HUES48 (cell line): ENCODE data around the gene NHP2.

Source experiments
- H3K27ac ChIP-seq: one replicate; pipeline ENCODE4 v1.7.0; 2013; ENCODE audit warnings: low read depth, low read length, inconsistent platforms
- H3K27me3 ChIP-seq: 2 replicates; pipeline ENCODE4 v1.6.1; 2013; ENCODE audit warnings: mild to moderate bottlenecking, low read length; ENCODE audit not compliant: control insufficient read depth, insufficient read depth
- H3K36me3 ChIP-seq: 2 replicates; pipeline ENCODE4 v1.6.1; 2013; ENCODE audit warnings: low read length; ENCODE audit not compliant: control insufficient read depth, insufficient read depth
- H3K4me1 ChIP-seq: 2 replicates; pipeline ENCODE4 v1.6.1; 2013; ENCODE audit warnings: mild to moderate bottlenecking, low read length; ENCODE audit not compliant: control insufficient read depth, insufficient read depth
- H3K4me3 ChIP-seq: 2 replicates; pipeline ENCODE4 v1.5.1; 2013; ENCODE audit warnings: mild to moderate bottlenecking, low read depth, low read length
- H3K9ac ChIP-seq: 2 replicates; pipeline ENCODE4 v1.6.1; 2013; ENCODE audit warnings: mild to moderate bottlenecking, low read depth, low read length, moderate library complexity
- H3K9me3 ChIP-seq: 2 replicates; pipeline ENCODE4 v1.6.1; 2013; ENCODE audit warnings: low read length; ENCODE audit not compliant: control insufficient read depth, insufficient read depth

The NHP2 gene

GRCh38 chr5:178174456-178174855, 20.8 kb upstream of the NHP2 start:
- Histone ChIP-seq H3K36me3 (no peaks in the 10 kb centered on the region), H3K27me3 (no peaks in the 10 kb centered on the region), H3K9me3 (no peaks in the 10 kb centered on the region), H3K4me1 (peaks cover 16% of the 10 kb centered on the region), H3K27ac (no peak overlapping the region), H3K4me3 (no peak overlapping the region), H3K9ac (no peak overlapping the region)

DNA sequence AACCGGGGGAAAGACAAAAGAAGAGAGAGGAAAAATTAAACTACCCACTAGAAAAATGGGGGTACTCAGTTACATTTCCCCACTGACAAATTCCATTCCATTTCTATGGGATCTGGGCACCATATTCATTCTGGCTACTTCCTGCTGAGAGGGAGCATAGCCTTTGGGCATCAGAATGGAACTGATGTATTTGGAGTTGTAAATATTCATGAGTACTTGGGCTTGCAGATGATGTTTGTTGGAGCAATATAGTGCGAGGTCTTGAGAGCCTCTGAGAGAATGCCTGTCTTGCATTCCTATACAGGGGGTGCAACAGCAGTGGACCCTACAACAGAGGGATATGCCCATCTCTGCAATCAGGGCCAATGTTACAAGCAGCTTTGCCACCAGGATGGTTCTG, 16.8 kb upstream of the NHP2 start:
- no peaks in the 10 kb centered on the region for H3K27me3 ChIP-seq
- H3K4me3 ChIP-seq = no peak overlapping the region
- H3K27ac ChIP-seq = no peak overlapping the region
- H3K9ac ChIP-seq = no peak overlapping the region
- H3K4me1 ChIP-seq = peaks cover 5% of the 10 kb centered on the region; the same call in 1 of the 2 replicates
- no peaks in the 10 kb centered on the region for H3K9me3 ChIP-seq
- no peaks in the 10 kb centered on the region for H3K36me3 ChIP-seq

GRCh38 chr5:178165581-178165980, 11.9 kb upstream of the NHP2 start:
- no peak overlapping the region for H3K4me3 ChIP-seq
- H3K27me3 ChIP-seq = no peaks in the 10 kb centered on the region; the same call in 1 of the 2 replicates
- H3K36me3 ChIP-seq = no peaks in the 10 kb centered on the region
- no peak overlapping the region for H3K9ac ChIP-seq
- no peaks in the 10 kb centered on the region for H3K9me3 ChIP-seq
- peaks cover 4% of the 10 kb centered on the region; the same call in 1 of the 2 replicates for H3K4me1 ChIP-seq
- H3K27ac ChIP-seq = no peak overlapping the region

DNA sequence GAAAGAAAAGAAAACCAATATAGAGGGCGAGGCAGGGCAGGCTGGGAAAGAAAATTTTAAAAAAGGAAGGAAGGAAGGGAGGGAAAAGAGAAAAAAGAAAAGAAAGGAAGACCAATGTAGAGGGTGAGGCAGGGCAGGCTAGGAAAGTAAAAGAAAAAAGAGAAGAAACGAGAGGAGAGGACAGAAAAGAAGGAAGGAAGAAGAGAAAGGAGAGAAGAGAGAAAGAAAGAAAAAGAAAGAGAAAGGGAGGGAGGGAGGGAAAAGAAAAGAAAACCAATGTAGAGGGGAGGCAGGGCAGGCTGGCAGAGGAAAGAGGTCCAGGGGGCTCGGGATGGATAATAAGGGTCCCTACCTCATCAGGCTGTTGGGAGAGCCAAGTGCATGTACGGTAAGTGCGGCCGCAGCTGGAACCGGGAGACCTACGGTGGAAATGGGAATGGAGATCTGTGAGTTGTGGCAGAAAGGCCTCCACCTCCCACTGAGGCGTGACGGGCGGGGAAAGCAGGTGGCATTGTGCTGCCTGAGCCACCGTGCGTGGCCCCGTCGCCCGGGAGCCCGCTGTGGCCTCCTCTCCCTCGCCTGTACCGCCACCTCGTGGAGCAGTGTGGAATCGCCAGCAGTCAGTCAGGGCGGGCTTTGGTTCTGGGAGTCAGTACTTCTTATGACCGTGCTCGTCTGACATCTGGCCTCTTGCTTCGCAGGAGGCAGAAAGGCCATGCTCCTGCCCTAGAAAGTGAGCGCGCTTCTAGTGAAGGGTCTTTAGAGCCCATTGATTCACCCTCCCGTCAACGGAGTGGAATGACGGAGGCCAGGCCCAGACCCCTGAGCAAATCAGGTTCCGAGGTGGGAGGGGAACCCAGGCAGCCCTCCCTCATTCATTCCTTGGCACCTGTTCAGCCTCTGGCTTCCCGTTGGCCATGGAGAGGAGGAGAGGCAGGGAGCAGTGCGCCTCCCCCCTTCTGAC, 10.4 kb upstream of the NHP2 start:
- Histone ChIP-seq H3K36me3 (no peaks in the 10 kb centered on the region), H3K9ac (no peak overlapping the region), H3K27ac (no peak overlapping the region), H3K4me1 (no peaks in the 10 kb centered on the region; the same call in 1 of the 2 replicates), H3K9me3 (no peaks in the 10 kb centered on the region), H3K27me3 (no peaks in the 10 kb centered on the region; the same call in 1 of the 2 replicates), H3K4me3 (peak overlapping the region; percentile 46)

DNA sequence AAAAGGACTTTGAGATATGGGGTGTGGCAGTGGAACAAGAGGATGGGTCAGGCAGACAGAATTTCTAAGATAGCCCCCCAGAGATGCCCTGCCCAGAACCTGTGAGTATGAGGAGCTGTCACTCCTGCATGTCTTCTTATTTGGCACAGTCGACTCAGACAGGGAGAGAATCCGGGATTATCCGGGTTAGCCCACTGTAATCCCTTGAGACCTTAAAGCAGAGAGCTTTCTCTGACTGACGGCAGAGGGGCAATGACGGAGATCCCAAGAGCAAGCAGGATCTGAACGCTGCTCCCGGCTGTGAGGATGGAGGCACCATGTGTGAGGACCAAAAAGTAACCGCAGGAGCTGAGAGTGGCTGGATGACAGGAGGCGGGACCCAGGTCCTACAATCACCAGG, 8.8 kb upstream of the NHP2 start:
- Histone ChIP-seq H3K9ac (no peak overlapping the region), H3K9me3 (no peaks in the 10 kb centered on the region), H3K27me3 (no peaks in the 10 kb centered on the region; the same call in 1 of the 2 replicates)

DNA sequence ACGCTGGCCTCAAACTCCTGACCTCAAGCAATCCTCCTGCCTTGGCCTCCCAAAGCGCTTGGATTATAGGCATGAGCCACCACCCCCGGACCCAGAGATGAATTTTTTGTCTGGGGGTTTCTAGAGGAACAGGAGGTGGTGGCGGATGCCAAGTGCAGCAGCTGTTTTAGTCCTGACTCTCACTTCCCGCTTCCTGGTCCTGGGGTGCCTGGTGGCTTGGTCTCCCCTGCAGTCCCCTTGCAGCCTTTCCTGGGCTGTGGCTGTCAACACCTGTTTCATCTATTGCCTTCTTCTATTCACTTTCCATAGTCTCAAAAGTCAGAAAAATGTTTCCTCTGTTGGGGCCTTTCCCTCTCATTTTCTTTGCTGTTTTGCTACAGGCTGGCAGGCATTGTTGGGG, 6.5 kb upstream of the NHP2 start:
- H3K27ac ChIP-seq = no peak overlapping the region
- H3K4me1 ChIP-seq = no peaks in the 10 kb centered on the region; the same call in 1 of the 2 replicates
- H3K9me3 ChIP-seq = no peaks in the 10 kb centered on the region
- H3K36me3 ChIP-seq = no peaks in the 10 kb centered on the region
- no peak overlapping the region for H3K9ac ChIP-seq
- H3K4me3 ChIP-seq = no peak overlapping the region
- H3K27me3 ChIP-seq = no peaks in the 10 kb centered on the region; the same call in 1 of the 2 replicates

More for the DNA sequence above, 8.8 kb upstream of the NHP2 start:
- H3K4me3 ChIP-seq = no peak overlapping the region
- no peaks in the 10 kb centered on the region; the same call in 1 of the 2 replicates for H3K4me1 ChIP-seq
- no peaks in the 10 kb centered on the region for H3K36me3 ChIP-seq
- no peak overlapping the region for H3K27ac ChIP-seq

DNA sequence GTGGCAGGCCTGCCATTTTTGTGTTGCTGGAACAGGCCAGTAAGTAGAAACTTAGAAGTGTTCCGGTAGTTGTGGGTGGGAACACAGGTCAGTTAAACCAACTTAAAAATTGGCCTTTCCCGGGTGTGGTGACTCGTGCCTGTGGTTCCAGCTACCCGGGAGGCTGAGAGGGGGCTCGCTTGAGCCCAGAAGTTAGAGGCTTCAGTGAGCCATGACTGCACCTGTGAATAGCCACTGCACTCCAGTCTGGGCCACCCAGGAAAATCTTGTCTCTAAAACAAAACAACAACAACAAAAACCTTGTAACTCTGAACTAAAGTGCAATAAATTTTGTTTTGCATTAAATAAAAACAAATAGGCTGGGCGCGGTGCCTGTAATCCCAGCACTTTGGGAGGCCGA, 1.4 kb upstream of the NHP2 start:
- peaks cover 24% of the 10 kb centered on the region for H3K36me3 ChIP-seq
- no peak overlapping the region for H3K9ac ChIP-seq
- no peaks in the 10 kb centered on the region for H3K27me3 ChIP-seq
- H3K27ac ChIP-seq = no peak overlapping the region
- H3K4me3 ChIP-seq = no peak overlapping the region
- no peaks in the 10 kb centered on the region; the same call in 1 of the 2 replicates for H3K4me1 ChIP-seq
- H3K9me3 ChIP-seq = no peaks in the 10 kb centered on the region

GRCh38 chr5:178152491-178153444, 917 bp downstream of the NHP2 start:
- no peaks in the 10 kb centered on the region for H3K27me3 ChIP-seq
- no peaks in the 10 kb centered on the region for H3K9me3 ChIP-seq
- H3K4me3 ChIP-seq = peak overlapping the region; percentile 89
- H3K4me1 ChIP-seq = no peaks in the 10 kb centered on the region; the same call in 1 of the 2 replicates
- H3K36me3 ChIP-seq = peaks cover 47% of the 10 kb centered on the region
- peak overlapping the region; percentile 76 for H3K27ac ChIP-seq
- H3K9ac ChIP-seq = peak overlapping the region; percentile 82

DNA sequence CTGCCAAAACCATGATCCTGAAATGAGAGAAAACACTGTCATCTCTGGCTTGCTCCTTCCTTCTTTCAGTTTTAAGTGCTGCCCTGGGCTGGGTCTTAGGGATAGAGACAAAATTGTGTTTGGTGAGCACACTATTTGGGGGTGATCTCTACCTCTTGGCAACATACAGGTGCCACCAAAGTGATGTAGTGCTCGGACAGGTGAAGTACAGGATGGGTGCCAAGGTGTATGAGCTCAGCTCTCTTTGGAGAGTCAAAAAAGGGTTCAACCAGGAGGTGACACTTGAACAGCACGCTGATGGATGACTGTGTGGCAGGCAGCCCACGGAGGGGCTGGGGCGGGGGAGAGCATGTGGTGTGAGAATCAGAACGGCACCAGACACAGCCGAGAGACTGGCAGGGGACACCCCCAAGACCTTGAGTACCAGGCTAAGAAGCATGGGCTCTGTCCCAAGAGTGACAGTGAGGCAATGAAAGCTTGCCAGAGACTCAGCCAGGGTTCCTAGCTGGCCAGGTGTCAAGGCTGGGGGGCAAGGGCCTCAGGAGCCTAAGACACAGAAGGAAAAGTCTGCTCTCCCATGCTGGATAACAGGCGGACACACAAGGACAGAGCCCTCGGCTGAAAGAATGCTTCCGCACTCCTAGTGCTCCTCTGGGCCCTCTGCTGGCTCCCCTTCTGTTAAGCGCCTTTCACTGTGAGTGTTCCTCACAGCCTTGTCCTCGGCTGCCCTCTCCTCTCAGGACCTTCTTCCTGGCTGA, 2.5 kb downstream of the NHP2 start:
- no peak overlapping the region for H3K9ac ChIP-seq
- peaks cover 63% of the 10 kb centered on the region for H3K36me3 ChIP-seq
- no peaks in the 10 kb centered on the region for H3K27me3 ChIP-seq
- no peaks in the 10 kb centered on the region; the same call in 1 of the 2 replicates for H3K4me1 ChIP-seq
- H3K9me3 ChIP-seq = no peaks in the 10 kb centered on the region
- no peak overlapping the region for H3K4me3 ChIP-seq
- H3K27ac ChIP-seq = peak overlapping the region; percentile 5
